Fibroblast of lung (primary cell): ENCODE measurements around the gene IQSEC2. TPM values are rescaled to one million over a fixed set of nuclear protein-coding genes. Genes with fewer than 3 reads are reported as not detected.

ENCODE experiments used
- DNase-seq, 2 donors: peaks; one replicate each; pipeline versions ENCODE4 v3.0.0 to v3.0.0-alpha.2; 2010; ENCODE audit warnings: low read depth in 2 of 2
- H2AFZ ChIP-seq: 2 replicates; pipeline ENCODE4 v1.5.1; 2012; ENCODE audit warnings: low read length, control low read depth, inconsistent platforms
- H3K27ac ChIP-seq: 2 replicates; pipeline ENCODE4 v1.5.1; 2011; ENCODE audit warnings: low read length, control low read depth; ENCODE audit not compliant: insufficient read depth
- H3K27me3 ChIP-seq: 2 replicates; pipeline ENCODE4 v1.5.1; 2011; ENCODE audit warnings: mild to moderate bottlenecking, low read length; ENCODE audit not compliant: control insufficient read depth, insufficient read depth
- H3K36me3 ChIP-seq: 2 replicates; pipeline ENCODE4 v1.5.1; 2011; ENCODE audit warnings: low read length; ENCODE audit not compliant: control insufficient read depth, insufficient read depth
- H3K4me1 ChIP-seq: 2 replicates; pipeline ENCODE4 v1.5.1; 2011; ENCODE audit warnings: low read length; ENCODE audit not compliant: control insufficient read depth, insufficient read depth; ENCODE audit errors: extremely low read depth
- H3K4me2 ChIP-seq: 2 replicates; pipeline ENCODE4 v1.5.1; 2011; ENCODE audit warnings: low read length, control low read depth; ENCODE audit not compliant: insufficient read depth; ENCODE audit errors: extremely low read depth
- H3K4me3 ChIP-seq, 4 experiments: fragments of 200-600 bp in 1 of 4; sonication (generic) in 1 of 4; replicated peaks in 1 of 4; 2 replicates each; pipeline ENCODE4 v1.5.1; 2011 to 2016; ENCODE audit warnings: low read length in 4 of 4, low read depth in 3 of 4, mild to moderate bottlenecking in 3 of 4, control low read depth in 2 of 4, inconsistent platforms in 1 of 4, mixed read lengths in 1 of 4; ENCODE audit not compliant: insufficient read depth in 1 of 4; ENCODE audit errors: control extremely low read depth in 1 of 4
- H3K79me2 ChIP-seq: 2 replicates; pipeline ENCODE4 v1.5.1; 2012; ENCODE audit warnings: mild to moderate bottlenecking, low read length, inconsistent platforms; ENCODE audit not compliant: control insufficient read depth, insufficient read depth
- H3K9ac ChIP-seq: 2 replicates; pipeline ENCODE4 v1.5.1; 2011; ENCODE audit warnings: mild to moderate bottlenecking, low read length, control low read depth; ENCODE audit not compliant: insufficient read depth
- H3K9me3 ChIP-seq: 2 replicates; pipeline ENCODE4 v1.5.1; 2012; ENCODE audit warnings: low read depth, low read length; ENCODE audit not compliant: control insufficient read depth, insufficient read depth
- H4K20me1 ChIP-seq: 2 replicates; pipeline ENCODE4 v1.5.1; 2011; ENCODE audit warnings: low read length; ENCODE audit not compliant: control insufficient read depth, insufficient read depth; ENCODE audit errors: extremely low read depth
- EZH2 ChIP-seq: IDR thresholded peaks from 2 replicates; pipeline ENCODE4 v1.5.1; 2012; ENCODE audit warnings: low read length, control low read depth, mild to moderate bottlenecking; ENCODE audit errors: missing control alignments
- polyA plus RNA-seq, 2 donors: library from polyadenylated mRNA; depleted of rRNA in 1 of 2; stranded (reverse) in 1 of 2; unstranded in 1 of 2; fragments of >200 nt; gene quantifications; 2 replicates each; pipeline ENCODE4 v1.2.1, GENCODE V29; 2011 to 2012; ENCODE audit warnings: missing spikeins in 1 of 2
- total RNA-seq: library from RNA; depleted of rRNA; stranded (reverse); fragments of >200 nt; gene quantifications from 2 replicates; pipeline ENCODE4 v1.2.1, GENCODE V29; 2014
- TF ChIP-seq, protein P1 (sequence below), 2 donors: IDR thresholded peaks in 1 of 2; conservative IDR thresholded peaks in 1 of 2; 1 replicate in 1 of 2; 2 replicates in 1 of 2; pipeline ENCODE4 v1.5.1; 2011 to 2012; ENCODE audit warnings: low read length in 2 of 2, control low read depth in 1 of 2, inconsistent platforms in 1 of 2, low read depth in 1 of 2, mild to moderate bottlenecking in 1 of 2

The IQSEC2 gene
- total and polyA plus RNA-seq, 2 donors (not counting 1 experiment from before 2014, with no cell fraction given) = 7.4 to 9.9 TPM

DNA sequence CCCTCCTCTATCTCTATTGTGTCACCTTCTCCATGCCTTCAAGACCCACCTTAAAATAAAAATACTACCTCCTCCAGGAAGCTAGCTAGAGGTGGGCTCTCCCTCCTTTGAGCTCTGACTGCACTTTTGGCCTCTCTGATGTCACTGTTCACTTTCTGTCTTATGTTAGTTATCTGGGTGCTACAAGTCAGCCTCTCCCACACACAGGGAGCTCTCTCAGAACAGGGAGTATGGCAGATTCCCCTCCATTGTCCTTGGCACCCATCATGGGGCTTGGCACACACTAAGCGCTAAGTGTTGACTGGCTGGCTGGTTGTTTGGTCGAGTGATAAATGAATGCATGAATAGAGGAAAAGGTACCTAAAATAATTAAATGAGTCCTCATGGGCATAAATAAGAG lies 35.2 kb downstream of the IQSEC2 start:
- no peak overlapping the region for H2AFZ ChIP-seq
- H3K9me3 ChIP-seq = no peaks in the 10 kb centered on the region
- H4K20me1 ChIP-seq = no peaks in the 10 kb centered on the region
- H3K27ac ChIP-seq = no peak overlapping the region
- H3K79me2 ChIP-seq = no peaks in the 10 kb centered on the region
- H3K4me2 ChIP-seq = no peak overlapping the region
- no peaks in the 10 kb centered on the region for H3K27me3 ChIP-seq
- no peak overlapping the region for H3K4me3 ChIP-seq
- no peak overlapping the region for H3K9ac ChIP-seq
- DNase-seq = no peak
- H3K36me3 ChIP-seq = no peaks in the 10 kb centered on the region
- TF ChIP-seq, protein P1, sequence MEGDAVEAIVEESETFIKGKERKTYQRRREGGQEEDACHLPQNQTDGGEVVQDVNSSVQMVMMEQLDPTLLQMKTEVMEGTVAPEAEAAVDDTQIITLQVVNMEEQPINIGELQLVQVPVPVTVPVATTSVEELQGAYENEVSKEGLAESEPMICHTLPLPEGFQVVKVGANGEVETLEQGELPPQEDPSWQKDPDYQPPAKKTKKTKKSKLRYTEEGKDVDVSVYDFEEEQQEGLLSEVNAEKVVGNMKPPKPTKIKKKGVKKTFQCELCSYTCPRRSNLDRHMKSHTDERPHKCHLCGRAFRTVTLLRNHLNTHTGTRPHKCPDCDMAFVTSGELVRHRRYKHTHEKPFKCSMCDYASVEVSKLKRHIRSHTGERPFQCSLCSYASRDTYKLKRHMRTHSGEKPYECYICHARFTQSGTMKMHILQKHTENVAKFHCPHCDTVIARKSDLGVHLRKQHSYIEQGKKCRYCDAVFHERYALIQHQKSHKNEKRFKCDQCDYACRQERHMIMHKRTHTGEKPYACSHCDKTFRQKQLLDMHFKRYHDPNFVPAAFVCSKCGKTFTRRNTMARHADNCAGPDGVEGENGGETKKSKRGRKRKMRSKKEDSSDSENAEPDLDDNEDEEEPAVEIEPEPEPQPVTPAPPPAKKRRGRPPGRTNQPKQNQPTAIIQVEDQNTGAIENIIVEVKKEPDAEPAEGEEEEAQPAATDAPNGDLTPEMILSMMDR (conservative IDR thresholded peaks at IDR 0.05 in 1 of 2, IDR thresholded peaks at IDR 0.05 in 1 of 2; ENCODE audit: low read depth in 1 of 2, low read length in 2 of 2) = no peak
- no peak for TF ChIP-seq EZH2
- H3K4me1 ChIP-seq = no peaks in the 10 kb centered on the region

DNA sequence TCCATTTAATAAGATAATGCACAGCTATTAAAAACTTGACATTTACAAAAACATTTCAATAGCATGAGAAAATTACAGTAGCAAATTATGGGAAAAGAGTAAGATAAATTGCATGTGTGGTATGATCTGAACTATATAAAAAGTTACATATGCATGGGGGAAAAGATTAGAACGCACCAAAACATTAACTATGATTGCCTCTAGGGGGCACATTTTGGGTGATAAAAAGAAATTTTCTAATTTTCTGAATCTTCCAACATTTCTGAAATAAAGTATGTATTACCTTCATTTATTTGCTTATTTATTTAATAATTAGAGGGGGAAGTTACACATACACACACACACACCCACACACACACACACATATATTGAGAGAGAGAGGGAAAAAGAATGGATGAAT lies 36.8 kb downstream of the IQSEC2 start:
- H3K4me2 ChIP-seq = no peak overlapping the region
- H3K79me2 ChIP-seq = no peaks in the 10 kb centered on the region
- H3K36me3 ChIP-seq = peaks cover 2% of the 10 kb centered on the region
- H2AFZ ChIP-seq = no peak overlapping the region
- no peak overlapping the region for H3K4me3 ChIP-seq
- no peak for TF ChIP-seq EZH2
- TF ChIP-seq, protein P1 (conservative IDR thresholded peaks at IDR 0.05 in 1 of 2, IDR thresholded peaks at IDR 0.05 in 1 of 2; ENCODE audit: low read depth in 1 of 2, low read length in 2 of 2) = peak in 1 of 2 donors; percentile 35
- no peaks in the 10 kb centered on the region for H3K27me3 ChIP-seq
- H4K20me1 ChIP-seq = no peaks in the 10 kb centered on the region
- no peak overlapping the region for H3K27ac ChIP-seq
- H3K9ac ChIP-seq = no peak overlapping the region
- DNase-seq = no peak
- H3K4me1 ChIP-seq = no peaks in the 10 kb centered on the region
- H3K9me3 ChIP-seq = no peaks in the 10 kb centered on the region

DNA sequence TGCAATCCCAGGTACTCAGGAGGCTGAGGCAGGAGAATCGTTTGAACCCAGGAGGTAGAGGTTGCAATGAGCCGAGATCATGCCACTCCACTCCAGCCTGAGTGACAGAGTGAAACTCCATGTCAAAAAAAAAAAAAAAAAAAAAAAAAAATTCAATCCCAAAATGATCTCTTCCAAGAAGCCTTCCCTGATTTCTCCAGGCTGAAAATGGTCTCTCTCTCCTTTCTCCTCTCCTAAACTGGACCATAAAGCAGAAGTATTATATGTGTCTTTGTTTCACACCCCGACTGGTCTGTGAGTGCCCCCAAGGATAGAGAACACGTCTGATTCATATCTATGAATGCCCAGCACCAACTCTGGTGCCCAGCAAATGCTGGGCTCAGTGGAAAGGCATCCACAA lies 39.1 kb downstream of the IQSEC2 start:
- no peak overlapping the region for H2AFZ ChIP-seq
- H3K9me3 ChIP-seq = no peaks in the 10 kb centered on the region
- no peak overlapping the region for H3K9ac ChIP-seq
- H3K4me1 ChIP-seq = no peaks in the 10 kb centered on the region
- no peak overlapping the region for H3K4me3 ChIP-seq
- no peaks in the 10 kb centered on the region for H4K20me1 ChIP-seq
- TF ChIP-seq EZH2 = no peak
- TF ChIP-seq, protein P1 (conservative IDR thresholded peaks at IDR 0.05 in 1 of 2, IDR thresholded peaks at IDR 0.05 in 1 of 2; ENCODE audit: low read depth in 1 of 2, low read length in 2 of 2) = no peak
- no peaks in the 10 kb centered on the region for H3K79me2 ChIP-seq
- peaks cover 3% of the 10 kb centered on the region for H3K36me3 ChIP-seq
- no peak overlapping the region for H3K4me2 ChIP-seq
- no peaks in the 10 kb centered on the region for H3K27me3 ChIP-seq
- no peak for DNase-seq
- H3K27ac ChIP-seq = no peak overlapping the region
